ENCODE results near the gene DVL2. TPM values are rescaled to one million over a fixed set of nuclear protein-coding genes. Genes with fewer than 3 reads are reported as not detected.

DVL2 gene
- total RNA-seq, 2 donors from 2014 or later, result 35.1 to 61.6 TPM

- H3K4me1 Mint-ChIP-seq (ENCODE audit: low read depth in 2 of 2), result peaks cover 17 to 24% of the 10 kb centered on the region in 2 donors
- no peak for DNase-seq (ENCODE audit: low spot score)
- H3K9me3 Mint-ChIP-seq, result no peaks in the 10 kb centered on the region
- peak; percentile 62 to 70 for ATAC-seq
- no peak overlapping the region for H3K27ac Mint-ChIP-seq
- peak overlapping the region; percentile 49 for H3K4me3 Mint-ChIP-seq
- peaks cover 1% of the 10 kb centered on the region for H3K36me3 Mint-ChIP-seq
- peaks cover 17 to 20% of the 10 kb centered on the region in 2 donors for H3K27me3 Mint-ChIP-seq
These were observed 27.3 kb upstream of the DVL2 start for GRCh38 chr17:7261379-7262191.

GRCh38 chr17:7260651-7261378 is 26.5 kb upstream of the DVL2 start:
- Mint-ChIP-seq H3K36me3 (peaks cover 6% of the 10 kb centered on the region), H3K4me1 (ENCODE audit: low read depth in 2 of 2) (peaks cover 17 to 24% of the 10 kb centered on the region in 2 donors), H3K4me3 (peak overlapping the region; percentile 42), H3K27ac (no peak overlapping the region), H3K27me3 (peaks cover 14 to 18% of the 10 kb centered on the region in 2 donors), H3K9me3 (no peaks in the 10 kb centered on the region)
- no peak for DNase-seq (ENCODE audit: low spot score)
- ATAC-seq, result peak; percentile 76 to 78

- DNase-seq (ENCODE audit: low spot score) (no peak), ATAC-seq (no peak)
- Mint-ChIP-seq H3K4me1 (ENCODE audit: low read depth in 2 of 2) (peaks cover 17 to 24% of the 10 kb centered on the region in 2 donors), H3K36me3 (peaks cover 6% of the 10 kb centered on the region), H3K27ac (no peak overlapping the region), H3K9me3 (no peaks in the 10 kb centered on the region), H3K4me3 (no peak overlapping the region), H3K27me3 (peaks cover 14 to 18% of the 10 kb centered on the region in 2 donors)
These were observed 25.8 kb upstream of the DVL2 start for GRCh38 chr17:7260151-7260550.

DNA sequence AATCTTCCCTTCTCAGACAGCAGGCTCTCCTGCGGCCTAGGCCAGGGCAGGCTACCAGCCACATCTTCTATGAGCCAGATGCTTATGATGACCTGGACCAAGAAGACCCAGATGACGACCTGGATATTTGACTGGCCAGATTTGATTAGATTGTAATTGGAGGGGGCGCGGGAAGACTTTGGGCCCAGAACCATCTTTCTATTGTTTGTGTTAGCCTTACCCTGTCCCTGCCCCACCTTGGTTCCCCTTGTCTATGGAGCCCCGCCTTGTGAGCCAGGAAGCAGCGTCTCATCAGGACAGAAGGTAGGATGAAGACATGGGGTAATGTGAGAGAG is 25.2 kb upstream of the DVL2 start:
- peaks cover 14 to 18% of the 10 kb centered on the region in 2 donors for H3K27me3 Mint-ChIP-seq
- H3K36me3 Mint-ChIP-seq, result peaks cover 11% of the 10 kb centered on the region
- no peak overlapping the region for H3K27ac Mint-ChIP-seq

GRCh38 chr17:7258731-7259554 is 24.6 kb upstream of the DVL2 start:
- Mint-ChIP-seq H3K9me3 (no peaks in the 10 kb centered on the region), H3K4me3 (no peak overlapping the region), H3K36me3 (peaks cover 12% of the 10 kb centered on the region), H3K27ac (no peak overlapping the region), H3K27me3 (peaks cover 12 to 14% of the 10 kb centered on the region in 2 donors), H3K4me1 (ENCODE audit: low read depth in 2 of 2) (peaks cover 21 to 24% of the 10 kb centered on the region in 2 donors)
- DNase-seq (ENCODE audit: low spot score), result no peak
- ATAC-seq, result no peak

More for the DNA sequence above, 25.2 kb upstream of the DVL2 start:
- Mint-ChIP-seq H3K4me1 (ENCODE audit: low read depth in 2 of 2) (peaks cover 21 to 24% of the 10 kb centered on the region in 2 donors), H3K4me3 (no peak overlapping the region), H3K9me3 (no peaks in the 10 kb centered on the region)
- no peak for DNase-seq (ENCODE audit: low spot score)
- ATAC-seq, result no peak

- H3K27ac Mint-ChIP-seq, result no peak overlapping the region
- DNase-seq (ENCODE audit: low spot score) (no peak), ATAC-seq (no peak)
- peaks cover 19% of the 10 kb centered on the region for H3K36me3 Mint-ChIP-seq
- no peaks in the 10 kb centered on the region for H3K9me3 Mint-ChIP-seq
- H3K4me3 Mint-ChIP-seq, result no peak overlapping the region
- peaks cover 23 to 28% of the 10 kb centered on the region in 2 donors for H3K4me1 Mint-ChIP-seq (ENCODE audit: low read depth in 2 of 2)
- H3K27me3 Mint-ChIP-seq, result no peaks in the 10 kb centered on the region
These were observed 22.6 kb upstream of the DVL2 start for GRCh38 chr17:7256766-7257456.

GRCh38 chr17:7254511-7254910 is 20.2 kb upstream of the DVL2 start:
- Mint-ChIP-seq H3K36me3 (peaks cover 19% of the 10 kb centered on the region), H3K4me1 (ENCODE audit: low read depth in 2 of 2) (peaks cover 37 to 38% of the 10 kb centered on the region in 2 donors), H3K27me3 (no peaks in the 10 kb centered on the region), H3K9me3 (no peaks in the 10 kb centered on the region), H3K4me3 (no peak overlapping the region), H3K27ac (peak overlapping the region in 1 of 2 donors; percentile 49)
- ATAC-seq (no peak), DNase-seq (ENCODE audit: low spot score) (no peak)

GRCh38 chr17:7253082-7253481 is 18.8 kb upstream of the DVL2 start:
- Mint-ChIP-seq H3K36me3 (peaks cover 19% of the 10 kb centered on the region), H3K27ac (peak overlapping the region; percentile 86 to 97), H3K27me3 (no peaks in the 10 kb centered on the region), H3K9me3 (no peaks in the 10 kb centered on the region), H3K4me1 (ENCODE audit: low read depth in 2 of 2) (peaks cover 41 to 46% of the 10 kb centered on the region in 2 donors), H3K4me3 (peak overlapping the region; percentile 94)
- no peak for ATAC-seq
- DNase-seq (ENCODE audit: low spot score), result no peak

DNA sequence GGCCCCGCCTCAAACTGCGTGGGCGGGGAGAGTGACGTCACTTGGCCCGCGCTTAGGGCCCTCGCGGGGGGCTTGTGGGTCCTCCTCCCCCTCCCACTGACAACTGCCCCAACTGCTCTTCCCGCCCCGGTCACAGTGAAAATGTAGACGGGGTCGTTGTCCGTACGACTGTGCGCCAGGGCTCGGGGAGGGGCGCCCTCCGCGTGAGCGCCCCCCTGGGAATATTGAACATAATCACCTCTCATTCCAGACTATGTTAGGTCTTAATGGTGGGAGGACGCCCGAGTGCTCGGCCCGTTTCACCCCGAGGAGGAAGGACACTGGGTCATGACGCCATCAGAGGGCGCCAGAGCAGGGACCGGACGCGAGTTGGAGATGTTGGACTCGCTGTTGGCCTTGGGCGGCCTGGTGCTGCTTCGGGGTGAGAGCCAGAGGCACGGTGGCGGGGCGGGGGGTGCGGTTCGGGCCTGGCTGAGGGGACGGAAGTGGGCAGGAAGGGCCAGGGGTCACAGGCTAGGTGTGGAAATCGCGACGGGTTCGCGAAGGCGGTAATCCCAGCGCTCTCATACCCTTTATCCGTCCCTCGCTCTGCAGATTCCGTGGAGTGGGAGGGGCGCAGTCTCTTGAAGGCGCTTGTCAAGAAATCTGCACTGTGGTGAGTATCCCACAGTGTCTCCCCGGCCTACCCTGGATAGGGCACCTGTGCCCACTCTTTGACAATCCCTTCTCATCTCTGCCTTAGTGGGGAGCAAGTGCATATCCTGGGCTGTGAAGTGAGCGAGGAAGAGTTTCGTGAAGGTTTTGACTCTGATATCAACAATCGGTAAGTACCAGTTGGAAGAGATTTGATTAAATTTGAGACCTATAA is 18.1 kb upstream of the DVL2 start, which contains the start of gene ELP5:
ELP5 (plus strand) TSS at position 40 of the 868 bp plus-strand sequence; CDS start at position 376, 336 bp downstream.
- H3K27me3 Mint-ChIP-seq, result no peaks in the 10 kb centered on the region
- DNase-seq (ENCODE audit: low spot score), result peak; percentile 93
- H3K4me3 Mint-ChIP-seq, result peak within 1 kb of the TSS; percentile 94
- peak within 1 kb of the TSS; percentile 86 to 97 for H3K27ac Mint-ChIP-seq
- ATAC-seq, result peak; percentile 79 to 80
- peaks cover 19% of the 10 kb centered on the region for H3K36me3 Mint-ChIP-seq
- H3K4me1 Mint-ChIP-seq (ENCODE audit: low read depth in 2 of 2), result peaks cover 41 to 46% of the 10 kb centered on the region in 2 donors
- no peaks in the 10 kb centered on the region for H3K9me3 Mint-ChIP-seq

DNA sequence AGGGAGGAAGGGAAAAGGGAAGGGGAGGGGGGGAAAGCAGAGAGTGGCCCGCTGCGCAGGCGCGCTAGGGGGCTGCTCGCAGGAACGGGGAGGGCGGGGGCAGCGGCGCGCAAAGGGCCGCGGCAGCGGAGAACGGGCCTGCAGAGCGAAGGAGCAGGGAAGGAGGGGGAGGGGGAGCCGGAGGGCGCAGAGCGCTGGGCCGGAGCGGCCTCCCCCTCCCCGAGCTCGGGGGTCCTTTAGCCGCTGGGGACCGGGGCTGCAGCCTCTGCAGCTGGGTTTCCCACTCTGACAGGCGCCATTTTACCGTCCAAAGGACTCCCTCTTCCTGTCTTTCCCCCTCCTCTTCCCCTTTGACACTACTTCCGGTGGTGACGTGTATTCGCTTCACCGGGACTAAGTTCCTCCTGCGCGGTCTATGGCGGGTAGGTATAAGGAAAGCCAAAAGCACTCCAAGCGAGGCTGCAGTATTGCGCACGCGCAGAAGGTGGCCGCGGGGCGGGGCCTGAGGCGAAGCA is 17.4 kb upstream of the DVL2 start, which contains the start of gene CTDNEP1:
CTDNEP1 (minus strand) TSS at position 74 of the 515 bp plus-strand sequence. CDS start 438 bp downstream, outside the sequence.
- Mint-ChIP-seq H3K27me3 (no peaks in the 10 kb centered on the region), H3K4me1 (ENCODE audit: low read depth in 2 of 2) (peaks cover 41 to 47% of the 10 kb centered on the region in 2 donors), H3K36me3 (peaks cover 20% of the 10 kb centered on the region), H3K9me3 (no peaks in the 10 kb centered on the region), H3K4me3 (peak within 1 kb of the TSS; percentile 94), H3K27ac (peak within 1 kb of the TSS; percentile 86 to 97)
- DNase-seq (ENCODE audit: low spot score), result peak; percentile 99
- ATAC-seq, result peak; percentile 95 to 97

- no peak for DNase-seq (ENCODE audit: low spot score)
- Mint-ChIP-seq H3K4me1 (ENCODE audit: low read depth in 2 of 2) (peaks cover 48 to 53% of the 10 kb centered on the region in 2 donors), H3K4me3 (peak overlapping the region; percentile 94), H3K36me3 (peaks cover 22% of the 10 kb centered on the region), H3K9me3 (no peaks in the 10 kb centered on the region), H3K27ac (peak overlapping the region; percentile 85 to 95), H3K27me3 (no peaks in the 10 kb centered on the region)
- ATAC-seq, result peak; percentile 1 to 2
These were observed 16.6 kb upstream of the DVL2 start for GRCh38 chr17:7250695-7251627.
